ENCODE data around the gene WNT2.

Gene WNT2

DNA sequence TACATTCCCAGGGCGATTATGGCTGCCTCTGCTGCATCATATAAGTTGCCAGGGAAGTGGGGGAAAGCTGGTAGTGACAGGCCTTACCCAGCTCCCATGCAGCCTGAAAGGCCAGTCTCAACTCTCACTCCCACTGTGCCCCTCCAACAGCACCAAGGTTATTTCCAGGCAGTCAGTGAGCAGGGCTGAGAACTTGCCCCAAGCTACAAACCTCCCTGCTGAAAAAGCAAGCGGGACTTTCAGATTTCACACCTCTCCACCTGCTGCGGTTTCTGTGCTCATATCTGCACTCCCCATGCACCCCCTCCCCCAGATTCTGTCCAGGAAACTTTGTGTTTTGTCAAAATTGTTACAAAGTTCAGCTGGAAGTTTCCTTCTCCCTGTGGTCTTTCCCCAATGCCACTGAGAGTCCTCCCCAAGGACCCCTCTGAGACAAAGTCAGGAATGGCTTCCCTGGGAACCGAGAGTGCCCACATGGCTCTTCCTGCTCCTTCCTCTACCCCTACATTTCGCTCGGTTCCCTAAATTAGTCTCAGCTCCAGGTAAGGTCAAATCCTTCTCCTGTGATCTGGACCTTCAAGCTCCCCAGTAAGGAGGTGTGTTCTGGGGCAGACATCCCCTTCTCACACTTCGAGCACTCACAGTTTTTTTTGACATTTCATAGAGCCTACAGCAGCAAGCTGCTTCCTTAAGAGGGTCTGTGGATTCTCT is 25.3 kb upstream of the WNT2 start:
- H3K4me3 ChIP-seq (ENCODE audit: low read depth, low read length), result no peak overlapping the region
- TF ChIP-seq, protein P1, sequence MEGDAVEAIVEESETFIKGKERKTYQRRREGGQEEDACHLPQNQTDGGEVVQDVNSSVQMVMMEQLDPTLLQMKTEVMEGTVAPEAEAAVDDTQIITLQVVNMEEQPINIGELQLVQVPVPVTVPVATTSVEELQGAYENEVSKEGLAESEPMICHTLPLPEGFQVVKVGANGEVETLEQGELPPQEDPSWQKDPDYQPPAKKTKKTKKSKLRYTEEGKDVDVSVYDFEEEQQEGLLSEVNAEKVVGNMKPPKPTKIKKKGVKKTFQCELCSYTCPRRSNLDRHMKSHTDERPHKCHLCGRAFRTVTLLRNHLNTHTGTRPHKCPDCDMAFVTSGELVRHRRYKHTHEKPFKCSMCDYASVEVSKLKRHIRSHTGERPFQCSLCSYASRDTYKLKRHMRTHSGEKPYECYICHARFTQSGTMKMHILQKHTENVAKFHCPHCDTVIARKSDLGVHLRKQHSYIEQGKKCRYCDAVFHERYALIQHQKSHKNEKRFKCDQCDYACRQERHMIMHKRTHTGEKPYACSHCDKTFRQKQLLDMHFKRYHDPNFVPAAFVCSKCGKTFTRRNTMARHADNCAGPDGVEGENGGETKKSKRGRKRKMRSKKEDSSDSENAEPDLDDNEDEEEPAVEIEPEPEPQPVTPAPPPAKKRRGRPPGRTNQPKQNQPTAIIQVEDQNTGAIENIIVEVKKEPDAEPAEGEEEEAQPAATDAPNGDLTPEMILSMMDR (conservative IDR thresholded peaks at IDR 0.05; ENCODE audit: low read depth, low read length), result no peak
- no peak for DNase-seq (ENCODE audit: low read depth)

DNA sequence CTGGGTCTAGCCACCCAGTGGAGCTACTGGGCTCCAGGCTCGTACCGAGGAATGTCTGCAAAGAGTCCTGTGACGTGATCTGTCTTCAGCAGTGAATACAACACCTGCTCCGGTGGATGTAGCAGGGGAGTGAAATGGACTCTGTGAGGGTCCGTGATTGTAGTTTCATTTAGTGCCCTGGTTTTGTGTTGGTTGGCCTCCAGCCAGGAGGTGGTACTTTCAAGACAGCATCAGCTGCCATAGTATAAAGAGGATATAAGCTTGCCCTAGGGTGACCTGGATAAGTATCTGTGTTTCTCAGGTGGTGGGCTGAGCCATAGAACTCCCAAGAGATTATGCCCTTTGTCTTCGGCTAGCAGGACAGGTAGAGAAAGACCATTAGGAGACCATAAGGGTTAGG is 24.6 kb upstream of the WNT2 start:
- DNase-seq (ENCODE audit: low read depth), result no peak
- TF ChIP-seq, protein P1 (conservative IDR thresholded peaks at IDR 0.05; ENCODE audit: low read depth, low read length), result no peak
- H3K4me3 ChIP-seq (ENCODE audit: low read depth, low read length), result no peak overlapping the region

DNA sequence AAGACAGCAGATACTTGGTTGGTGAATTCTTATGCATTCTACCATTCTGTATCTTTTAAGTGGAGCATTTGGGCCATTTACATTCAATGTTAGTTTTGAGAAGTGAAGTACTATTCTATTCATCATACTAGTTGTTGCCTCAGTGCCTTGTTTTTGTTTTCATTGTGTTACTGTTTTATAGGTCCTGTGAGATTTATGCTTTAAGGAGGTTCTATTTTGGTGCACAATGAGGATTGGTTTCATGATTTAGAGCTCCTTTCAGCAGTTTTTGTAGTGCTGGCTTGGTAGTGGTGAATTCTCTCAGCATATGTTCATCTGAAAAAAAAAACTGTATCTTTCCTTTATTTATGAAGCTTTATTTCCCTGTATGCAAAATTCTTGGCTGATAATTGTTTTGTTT is 23.3 kb upstream of the WNT2 start:
- DNase-seq (ENCODE audit: low read depth), result no peak
- TF ChIP-seq, protein P1 (conservative IDR thresholded peaks at IDR 0.05; ENCODE audit: low read depth, low read length), result no peak
- H3K4me3 ChIP-seq (ENCODE audit: low read depth, low read length), result no peak overlapping the region

DNA sequence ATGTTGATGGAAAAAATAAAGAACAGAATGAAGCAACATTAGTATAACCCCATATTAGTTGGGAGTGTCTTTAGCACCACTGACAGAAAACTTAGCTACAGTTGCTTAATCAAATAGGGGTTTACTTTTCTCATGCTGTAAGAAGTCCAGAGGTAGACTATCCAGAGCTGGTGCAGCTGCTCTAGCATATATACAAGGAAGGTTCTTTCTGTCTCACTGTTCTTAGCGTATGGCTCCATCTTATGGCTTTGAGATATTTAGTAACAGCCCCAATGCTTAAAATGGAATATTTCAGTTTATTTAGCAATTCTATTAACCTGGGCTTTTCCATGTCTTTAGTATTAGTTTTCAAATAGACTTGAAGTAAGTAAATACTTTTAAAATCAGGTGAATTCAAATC is 15.2 kb upstream of the WNT2 start:
- no peak overlapping the region for H3K4me3 ChIP-seq (ENCODE audit: low read depth, low read length)
- TF ChIP-seq, protein P1 (conservative IDR thresholded peaks at IDR 0.05; ENCODE audit: low read depth, low read length), result peak; percentile 12
- DNase-seq (ENCODE audit: low read depth), result peak; percentile 24

DNA sequence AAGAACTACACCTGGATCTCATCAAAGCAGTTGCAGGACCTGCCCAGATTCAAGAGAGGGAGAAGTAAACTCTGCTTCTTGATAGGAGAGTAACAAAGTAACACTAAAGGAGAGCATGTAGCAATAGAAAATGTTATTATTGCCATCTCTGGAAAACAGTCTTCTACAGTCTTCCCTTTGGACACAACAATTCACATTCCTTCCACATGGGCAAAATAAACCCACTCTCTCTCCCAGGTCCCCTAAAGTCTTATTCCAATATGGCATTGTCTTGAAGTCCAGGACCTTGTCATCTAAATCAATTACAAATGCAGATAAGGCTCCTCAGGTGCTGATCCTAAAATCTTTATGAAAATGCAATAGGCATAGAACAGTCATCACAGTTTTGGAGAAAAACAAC is 10.3 kb upstream of the WNT2 start:
- no peak for DNase-seq (ENCODE audit: low read depth)
- TF ChIP-seq, protein P1 (conservative IDR thresholded peaks at IDR 0.05; ENCODE audit: low read depth, low read length), result peak; percentile 2
- no peak overlapping the region for H3K4me3 ChIP-seq (ENCODE audit: low read depth, low read length)

DNA sequence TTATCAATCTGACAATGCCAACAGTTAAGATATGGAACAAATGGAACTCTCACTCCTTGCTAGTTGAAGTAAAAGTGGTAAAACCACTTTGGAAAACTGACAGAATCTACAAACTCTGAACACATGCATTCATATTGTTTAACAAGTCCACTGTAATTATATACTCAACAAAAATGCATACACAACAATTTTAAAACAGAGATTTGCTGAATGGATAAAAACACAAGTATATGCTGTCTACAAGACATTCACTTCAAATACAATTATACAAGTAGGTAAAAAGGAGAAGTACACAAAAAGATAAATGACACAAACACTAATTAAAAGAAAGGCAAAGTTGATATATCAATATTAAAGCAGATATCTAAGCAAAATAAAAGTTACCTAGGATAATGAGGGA is 9.2 kb upstream of the WNT2 start:
- H3K4me3 ChIP-seq (ENCODE audit: low read depth, low read length), result no peak overlapping the region
- no peak for DNase-seq (ENCODE audit: low read depth)
- TF ChIP-seq, protein P1 (conservative IDR thresholded peaks at IDR 0.05; ENCODE audit: low read depth, low read length), result no peak

DNA sequence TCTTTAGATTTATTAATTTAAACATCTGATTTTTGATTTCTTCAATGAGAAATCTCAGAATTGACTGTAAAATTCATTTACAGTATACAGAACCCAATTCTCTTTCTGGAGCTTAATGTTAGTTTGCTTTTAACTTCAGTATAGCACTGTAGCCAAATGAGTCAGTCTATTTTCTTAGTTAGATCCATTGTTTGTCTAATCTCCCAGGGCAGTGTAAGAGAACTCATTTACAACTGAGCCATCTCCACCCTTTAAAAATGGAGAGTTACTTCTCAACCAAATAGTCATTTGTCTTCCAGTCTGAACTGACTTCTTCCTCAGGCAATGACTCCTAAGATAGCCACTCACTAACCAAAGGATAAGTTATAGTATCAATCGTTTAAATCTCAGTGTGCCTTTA is 3.0 kb upstream of the WNT2 start:
- TF ChIP-seq, protein P1 (conservative IDR thresholded peaks at IDR 0.05; ENCODE audit: low read depth, low read length), result no peak
- no peak for DNase-seq (ENCODE audit: low read depth)
- no peak overlapping the region for H3K4me3 ChIP-seq (ENCODE audit: low read depth, low read length)

Measured in choroid plexus epithelial cell (primary cell).